Measurements from ENCODE around the gene CCDC170.

The CCDC170 gene

GRCh38 chr6:151632415-151632987, 138.7 kb downstream of the CCDC170 start:
- H3K36me3 ChIP-seq (ENCODE audit: control insufficient read depth, insufficient read depth, low read length) = no peaks in the 10 kb centered on the region
- no peak overlapping the region for H3K4me3 ChIP-seq (ENCODE audit: extremely low read depth, insufficient read depth, low read length, poor library complexity, severe bottlenecking)
- H3K9me3 ChIP-seq (ENCODE audit: control insufficient read depth, low read length) = no peaks in the 10 kb centered on the region
- no peak overlapping the region for H3K27ac ChIP-seq (ENCODE audit: low read depth, low read length, severe bottlenecking)
- H3K4me1 ChIP-seq (ENCODE audit: control insufficient read depth, insufficient read depth, low read length, poor library complexity, severe bottlenecking) = no peaks in the 10 kb centered on the region
- 83 to 92% methylated on average over 1 to 2 of the region's 2 CpGs for WGBS, 2 experiments (ENCODE audit: insufficient coverage in 2 of 2)

GRCh38 chr6:151633526-151634335, 139.9 kb downstream of the CCDC170 start:
- Histone ChIP-seq H3K9me3 (ENCODE audit: control insufficient read depth, low read length) (no peaks in the 10 kb centered on the region), H3K4me3 (ENCODE audit: extremely low read depth, insufficient read depth, low read length, poor library complexity, severe bottlenecking) (no peak overlapping the region), H3K27ac (ENCODE audit: low read depth, low read length, severe bottlenecking) (no peak overlapping the region), H3K4me1 (ENCODE audit: control insufficient read depth, insufficient read depth, low read length, poor library complexity, severe bottlenecking) (no peaks in the 10 kb centered on the region), H3K36me3 (ENCODE audit: control insufficient read depth, insufficient read depth, low read length) (no peaks in the 10 kb centered on the region)
- 85 to 96% methylated on average over 3 to 5 of the region's 5 CpGs for WGBS, 2 experiments (ENCODE audit: insufficient coverage in 2 of 2)

DNA sequence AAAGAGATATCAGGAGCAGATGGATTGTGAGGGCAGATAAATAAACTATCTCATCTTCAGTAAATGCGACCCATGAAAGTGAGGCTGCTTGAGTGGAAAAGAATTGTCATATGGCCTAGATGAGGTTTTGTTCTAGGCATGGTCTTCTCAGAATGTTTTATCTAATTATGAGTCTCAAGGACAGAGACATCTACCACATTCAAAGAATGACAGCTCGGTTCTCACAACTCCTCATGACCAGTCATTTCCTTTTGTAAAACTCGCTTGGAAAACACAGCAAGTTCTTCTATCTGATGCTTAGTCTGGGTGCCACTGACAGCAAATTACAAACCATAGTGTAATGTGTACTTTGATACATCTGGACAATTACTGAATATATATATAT, 140.5 kb downstream of the CCDC170 start:
- Histone ChIP-seq H3K4me3 (ENCODE audit: extremely low read depth, insufficient read depth, low read length, poor library complexity, severe bottlenecking) (no peak overlapping the region), H3K4me1 (ENCODE audit: control insufficient read depth, insufficient read depth, low read length, poor library complexity, severe bottlenecking) (no peaks in the 10 kb centered on the region), H3K9me3 (ENCODE audit: control insufficient read depth, low read length) (no peaks in the 10 kb centered on the region), H3K27ac (ENCODE audit: low read depth, low read length, severe bottlenecking) (no peak overlapping the region), H3K36me3 (ENCODE audit: control insufficient read depth, insufficient read depth, low read length) (no peaks in the 10 kb centered on the region)
- no CpG with 5 or more reads among the region's 3 CpGs for WGBS, 2 experiments (ENCODE audit: insufficient coverage in 2 of 2)

GRCh38 chr6:151635741-151636140, 141.9 kb downstream of the CCDC170 start:
- Histone ChIP-seq H3K4me3 (ENCODE audit: extremely low read depth, insufficient read depth, low read length, poor library complexity, severe bottlenecking) (no peak overlapping the region), H3K27ac (ENCODE audit: low read depth, low read length, severe bottlenecking) (no peak overlapping the region), H3K36me3 (ENCODE audit: control insufficient read depth, insufficient read depth, low read length) (no peaks in the 10 kb centered on the region), H3K4me1 (ENCODE audit: control insufficient read depth, insufficient read depth, low read length, poor library complexity, severe bottlenecking) (no peaks in the 10 kb centered on the region), H3K9me3 (ENCODE audit: control insufficient read depth, low read length) (no peaks in the 10 kb centered on the region)
- WGBS, 2 experiments (ENCODE audit: insufficient coverage in 2 of 2) = 71 to 88% methylated on average over 1 to 2 of the region's 3 CpGs

DNA sequence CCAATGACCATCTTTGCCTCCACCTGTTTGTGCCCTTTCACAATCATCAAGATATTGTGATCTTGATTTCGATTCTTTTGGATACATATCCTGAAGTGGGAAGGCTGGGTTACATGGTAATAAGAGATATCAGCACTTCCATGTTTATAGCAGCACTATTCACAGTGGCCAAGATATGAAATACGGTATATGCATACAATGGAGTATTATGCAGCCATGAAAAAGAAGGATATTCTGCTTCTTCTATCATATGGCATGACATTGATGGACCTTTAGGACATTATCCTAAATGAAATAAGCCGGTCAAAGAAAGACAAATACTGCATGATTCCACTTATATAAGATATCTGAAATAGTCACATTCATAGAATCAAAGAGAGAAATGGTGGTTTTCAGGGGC, 144.0 kb downstream of the CCDC170 start:
- H3K36me3 ChIP-seq (ENCODE audit: control insufficient read depth, insufficient read depth, low read length) = no peaks in the 10 kb centered on the region
- 100% methylated on average over 1 of the region's 3 CpGs; no CpG with 5 or more reads in 1 of the 2 experiments for WGBS, 2 experiments (ENCODE audit: insufficient coverage in 2 of 2)

DNA sequence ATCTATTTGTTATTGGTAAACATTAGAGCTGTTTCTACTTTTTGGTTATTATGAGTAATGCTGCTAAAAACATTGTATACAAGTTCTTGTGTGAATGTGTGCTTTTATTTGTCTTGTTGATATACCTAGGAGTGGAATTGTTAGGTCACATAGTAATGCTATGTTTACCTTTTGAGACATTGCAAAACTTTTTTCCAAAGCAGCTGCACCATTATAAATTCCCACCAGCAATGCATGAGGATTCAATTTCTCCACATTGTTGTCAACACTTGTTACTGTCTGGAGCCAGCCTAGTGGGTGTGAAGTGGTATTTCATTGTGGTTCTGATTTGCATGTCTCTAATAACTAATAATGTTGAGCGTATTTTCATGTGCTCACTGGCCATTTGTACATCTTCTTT, 145.9 kb downstream of the CCDC170 start:
- Histone ChIP-seq H3K36me3 (ENCODE audit: control insufficient read depth, insufficient read depth, low read length) (no peaks in the 10 kb centered on the region), H3K4me1 (ENCODE audit: control insufficient read depth, insufficient read depth, low read length, poor library complexity, severe bottlenecking) (no peaks in the 10 kb centered on the region)
- WGBS, 2 experiments (ENCODE audit: insufficient coverage in 2 of 2) = no CpG with 5 or more reads among the region's 1 CpG

More for the DNA sequence above, 144.0 kb downstream of the CCDC170 start:
- H3K4me3 ChIP-seq (ENCODE audit: extremely low read depth, insufficient read depth, low read length, poor library complexity, severe bottlenecking) = no peak overlapping the region
- H3K4me1 ChIP-seq (ENCODE audit: control insufficient read depth, insufficient read depth, low read length, poor library complexity, severe bottlenecking) = no peaks in the 10 kb centered on the region
- H3K27ac ChIP-seq (ENCODE audit: low read depth, low read length, severe bottlenecking) = no peak overlapping the region
- no peaks in the 10 kb centered on the region for H3K9me3 ChIP-seq (ENCODE audit: control insufficient read depth, low read length)

DNA sequence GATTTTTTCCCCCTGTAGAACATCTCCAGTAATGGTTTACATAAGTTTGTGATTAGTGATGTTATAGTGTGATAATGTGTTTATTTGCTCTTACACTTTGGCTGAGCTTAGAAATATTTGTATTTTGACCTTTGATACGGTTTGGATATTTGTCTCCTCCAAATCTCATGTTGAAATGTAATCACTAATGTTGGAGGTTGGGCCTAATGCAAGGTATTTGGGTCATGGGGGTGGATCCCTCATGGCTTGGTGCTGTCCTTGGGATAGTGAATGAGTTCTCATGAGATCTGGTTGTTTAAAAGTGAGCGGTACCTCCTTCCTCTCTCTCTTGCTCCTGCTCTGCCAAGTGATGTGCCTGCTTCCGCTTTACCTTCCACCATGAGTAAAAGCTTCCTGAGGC, 147.2 kb downstream of the CCDC170 start:
- 88 to 89% methylated on average over 1 to 3 of the region's 3 CpGs for WGBS, 2 experiments (ENCODE audit: insufficient coverage in 2 of 2)
- Histone ChIP-seq H3K27ac (ENCODE audit: low read depth, low read length, severe bottlenecking) (no peak overlapping the region), H3K4me1 (ENCODE audit: control insufficient read depth, insufficient read depth, low read length, poor library complexity, severe bottlenecking) (no peaks in the 10 kb centered on the region), H3K4me3 (ENCODE audit: extremely low read depth, insufficient read depth, low read length, poor library complexity, severe bottlenecking) (no peak overlapping the region), H3K9me3 (ENCODE audit: control insufficient read depth, low read length) (no peaks in the 10 kb centered on the region), H3K36me3 (ENCODE audit: control insufficient read depth, insufficient read depth, low read length) (no peaks in the 10 kb centered on the region)

More for the DNA sequence above, 145.9 kb downstream of the CCDC170 start:
- Histone ChIP-seq H3K27ac (ENCODE audit: low read depth, low read length, severe bottlenecking) (no peak overlapping the region), H3K9me3 (ENCODE audit: control insufficient read depth, low read length) (no peaks in the 10 kb centered on the region), H3K4me3 (ENCODE audit: extremely low read depth, insufficient read depth, low read length, poor library complexity, severe bottlenecking) (no peak overlapping the region)

GRCh38 chr6:151647976-151648639, 154.3 kb downstream of the CCDC170 start:
- H3K4me1 ChIP-seq (ENCODE audit: control insufficient read depth, insufficient read depth, low read length, poor library complexity, severe bottlenecking) = no peaks in the 10 kb centered on the region
- no peaks in the 10 kb centered on the region for H3K36me3 ChIP-seq (ENCODE audit: control insufficient read depth, insufficient read depth, low read length)
- no peak overlapping the region for H3K27ac ChIP-seq (ENCODE audit: low read depth, low read length, severe bottlenecking)
- no peaks in the 10 kb centered on the region for H3K9me3 ChIP-seq (ENCODE audit: control insufficient read depth, low read length)
- WGBS, 2 experiments (ENCODE audit: insufficient coverage in 2 of 2) = 72 to 73% methylated on average over 8 to 11 of the region's 12 CpGs
- no peak overlapping the region for H3K4me3 ChIP-seq (ENCODE audit: extremely low read depth, insufficient read depth, low read length, poor library complexity, severe bottlenecking)

DNA sequence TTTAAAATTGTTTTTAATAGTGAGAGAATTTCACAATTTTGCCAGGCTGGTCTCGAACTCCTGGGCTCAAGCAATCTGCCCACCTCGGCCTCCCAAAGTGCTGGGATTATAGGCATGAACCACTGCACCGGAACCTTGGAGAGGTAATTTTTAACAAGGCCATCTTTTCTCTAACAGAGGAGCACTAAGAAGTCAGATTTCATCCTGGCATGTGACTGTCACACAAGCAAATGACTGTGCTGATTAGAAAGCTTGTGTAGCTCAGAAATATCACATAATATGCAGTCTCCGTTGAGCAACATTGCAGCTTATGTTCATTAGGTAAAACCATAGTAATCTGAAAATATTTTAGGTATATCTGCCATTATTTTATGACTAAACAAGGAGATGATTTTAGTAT, 156.0 kb downstream of the CCDC170 start:
- Histone ChIP-seq H3K9me3 (ENCODE audit: control insufficient read depth, low read length) (no peaks in the 10 kb centered on the region), H3K4me3 (ENCODE audit: extremely low read depth, insufficient read depth, low read length, poor library complexity, severe bottlenecking) (no peak overlapping the region), H3K36me3 (ENCODE audit: control insufficient read depth, insufficient read depth, low read length) (no peaks in the 10 kb centered on the region), H3K4me1 (ENCODE audit: control insufficient read depth, insufficient read depth, low read length, poor library complexity, severe bottlenecking) (no peaks in the 10 kb centered on the region), H3K27ac (ENCODE audit: low read depth, low read length, severe bottlenecking) (no peak overlapping the region)
- 82 to 96% methylated on average over 3 of the region's 4 CpGs for WGBS, 2 experiments (ENCODE audit: insufficient coverage in 2 of 2)

- 89 to 100% methylated on average over 1 to 2 of the region's 3 CpGs for WGBS, 2 experiments (ENCODE audit: insufficient coverage in 2 of 2)
- H3K27ac ChIP-seq (ENCODE audit: low read depth, low read length, severe bottlenecking) = no peak overlapping the region
- no peaks in the 10 kb centered on the region for H3K9me3 ChIP-seq (ENCODE audit: control insufficient read depth, low read length)
- no peak overlapping the region for H3K4me3 ChIP-seq (ENCODE audit: extremely low read depth, insufficient read depth, low read length, poor library complexity, severe bottlenecking)
- no peaks in the 10 kb centered on the region for H3K36me3 ChIP-seq (ENCODE audit: control insufficient read depth, insufficient read depth, low read length)
- H3K4me1 ChIP-seq (ENCODE audit: control insufficient read depth, insufficient read depth, low read length, poor library complexity, severe bottlenecking) = no peaks in the 10 kb centered on the region
Observed at GRCh38 chr6:151651639-151652038, 157.8 kb downstream of the CCDC170 start.

GRCh38 chr6:151652325-151652724, 158.5 kb downstream of the CCDC170 start:
- Histone ChIP-seq H3K36me3 (ENCODE audit: control insufficient read depth, insufficient read depth, low read length) (no peaks in the 10 kb centered on the region), H3K27ac (ENCODE audit: low read depth, low read length, severe bottlenecking) (no peak overlapping the region), H3K4me1 (ENCODE audit: control insufficient read depth, insufficient read depth, low read length, poor library complexity, severe bottlenecking) (no peaks in the 10 kb centered on the region), H3K4me3 (ENCODE audit: extremely low read depth, insufficient read depth, low read length, poor library complexity, severe bottlenecking) (no peak overlapping the region), H3K9me3 (ENCODE audit: control insufficient read depth, low read length) (no peaks in the 10 kb centered on the region)
- no CpG with 5 or more reads among the region's 2 CpGs for WGBS, 2 experiments (ENCODE audit: insufficient coverage in 2 of 2)

Data from mesodermal cell (in vitro differentiated cells).